WTC11 (cell line): Measurements from ENCODE around the gene VPS33B. TPM values are rescaled to one million over a fixed set of nuclear protein-coding genes. Genes with fewer than 3 reads are reported as not detected.

Source experiments
- E2F1 ChIP-seq: sonication (generic); formaldehyde crosslinking; IDR thresholded peaks from 2 replicates; pipeline ENCODE4 v1.8.0; 2022; ENCODE audit warnings: mild to moderate bottlenecking, missing genetic modification reagents
- ELF4 ChIP-seq: sonication (generic); formaldehyde crosslinking; IDR thresholded peaks from 2 replicates; pipeline ENCODE4 v1.8.1; 2022; ENCODE audit warnings: low read depth, mild to moderate bottlenecking, moderate library complexity, missing genetic modification reagents
- ETV6 ChIP-seq: sonication (generic); formaldehyde crosslinking; IDR thresholded peaks from 2 replicates; pipeline ENCODE4 v1.8.1; 2022; ENCODE audit warnings: mild to moderate bottlenecking, missing genetic modification reagents
- HMGXB4 ChIP-seq: sonication (generic); formaldehyde crosslinking; IDR thresholded peaks from 2 replicates; pipeline ENCODE4 v1.8.1; 2023; ENCODE audit warnings: mild to moderate bottlenecking, moderate library complexity, missing genetic modification reagents
- MYBL2 ChIP-seq: sonication (generic); formaldehyde crosslinking; IDR thresholded peaks from 2 replicates; pipeline ENCODE4 v1.8.1; 2023; ENCODE audit warnings: mild to moderate bottlenecking, moderate library complexity, missing genetic modification reagents
- NR1H2 ChIP-seq: sonication (generic); formaldehyde crosslinking; IDR thresholded peaks from 2 replicates; pipeline ENCODE4 v1.9.0; 2021; ENCODE audit warnings: mild to moderate bottlenecking, moderate library complexity, missing genetic modification reagents
- OVOL2 ChIP-seq: fragments of 250-450 bp; sonication (Bioruptor Pico); IDR thresholded peaks from 2 replicates; pipeline ENCODE4 v1.9.0; 2021; ENCODE audit warnings: mild to moderate bottlenecking, borderline replicate concordance
- PREB ChIP-seq: sonication (generic); formaldehyde crosslinking; IDR thresholded peaks from 2 replicates; pipeline ENCODE4 v1.8.1; 2022; ENCODE audit warnings: mild to moderate bottlenecking, missing genetic modification reagents, moderate library complexity, borderline replicate concordance
- RELA ChIP-seq: sonication (generic); formaldehyde crosslinking; IDR thresholded peaks from 2 replicates; pipeline ENCODE4 v1.8.1; 2022; ENCODE audit warnings: missing genetic modification reagents, mild to moderate bottlenecking, borderline replicate concordance
- TEAD1 ChIP-seq: sonication (generic); formaldehyde crosslinking; IDR thresholded peaks from 2 replicates; pipeline ENCODE4 v1.8.0; 2022; ENCODE audit warnings: mild to moderate bottlenecking, missing genetic modification reagents
- ZBTB21 ChIP-seq: sonication (generic); formaldehyde crosslinking; IDR thresholded peaks from 2 replicates; pipeline ENCODE4 v1.8.1; 2023; ENCODE audit warnings: mild to moderate bottlenecking, missing genetic modification reagents, borderline replicate concordance
- ZBTB43 ChIP-seq: sonication (generic); formaldehyde crosslinking; IDR thresholded peaks from 2 replicates; pipeline ENCODE4 v1.8.1; 2023; ENCODE audit warnings: mild to moderate bottlenecking, missing genetic modification reagents
- ZMAT4 ChIP-seq: fragments of 250-450 bp; sonication (Bioruptor Pico); IDR thresholded peaks from 2 replicates; pipeline ENCODE4 v1.9.0; 2021; ENCODE audit warnings: mild to moderate bottlenecking
- ZNF232 ChIP-seq: sonication (generic); formaldehyde crosslinking; IDR thresholded peaks from 2 replicates; pipeline ENCODE4 v1.8.0; 2022; ENCODE audit warnings: mild to moderate bottlenecking, missing genetic modification reagents
- ZNF263 ChIP-seq: sonication (generic); formaldehyde crosslinking; IDR thresholded peaks from 2 replicates; pipeline ENCODE4 v1.8.1; 2022; ENCODE audit warnings: low read depth, mild to moderate bottlenecking, moderate library complexity, missing genetic modification reagents
- ZNF396 ChIP-seq: fragments of 250-450 bp; sonication (Bioruptor Pico); IDR thresholded peaks from 2 replicates; pipeline ENCODE4 v1.8.0; 2021; ENCODE audit warnings: mild to moderate bottlenecking, moderate library complexity, borderline replicate concordance
- ZNF425 ChIP-seq: fragments of 250-450 bp; sonication (Bioruptor Pico); conservative IDR thresholded peaks from 2 replicates; pipeline ENCODE4 v1.9.0; 2021; ENCODE audit warnings: mild to moderate bottlenecking
- ZNF512 ChIP-seq: sonication (generic); formaldehyde crosslinking; IDR thresholded peaks from 2 replicates; pipeline ENCODE4 v1.8.1; 2022; ENCODE audit warnings: missing genetic modification reagents, borderline replicate concordance
- ZNF532 ChIP-seq: fragments of 250-450 bp; sonication (Bioruptor Pico); IDR thresholded peaks from 2 replicates; pipeline ENCODE4 v1.9.0; 2021; ENCODE audit warnings: mild to moderate bottlenecking, borderline replicate concordance
- total RNA-seq: library from RNA; stranded (reverse); gene quantifications from 3 replicates; pipeline ENCODE4 v1.2.3, GENCODE V29; 2021

VPS33B gene
- total RNA-seq, 1 experiment from 2014 or later, result 21.1 TPM

GRCh38 chr15:90994417-90995311 is 27.7 kb downstream of the VPS33B start, which contains the start of gene PRC1 (continued):
- TF ChIP-seq TEAD1 (CRISPR knock-in tag), result 0 out of 2 replicates have a peak, but pooled peaks have one; percentile 15
- peak; percentile 100 for TF ChIP-seq MYBL2 (CRISPR knock-in tag)
- TF ChIP-seq RELA (CRISPR knock-in tag), result no peak; the same call in 1 of the 2 replicates
- TF ChIP-seq NR1H2 (CRISPR knock-in tag), result no peak
- 0 out of 2 replicates have a peak, but pooled peaks have one; percentile 31 for TF ChIP-seq E2F1
- TF ChIP-seq HMGXB4 (CRISPR knock-in tag), result peak; percentile 92
- TF ChIP-seq ZNF532 (CRISPR knock-in tag), result no peak
- peak; percentile 52; the same call in 1 of the 2 replicates for TF ChIP-seq ETV6 (CRISPR knock-in tag)
- no peak for TF ChIP-seq ZBTB21 (CRISPR knock-in tag)
- TF ChIP-seq PREB (CRISPR knock-in tag), result no peak
- no peak for TF ChIP-seq ELF4 (CRISPR knock-in tag)
- TF ChIP-seq OVOL2 (CRISPR knock-in tag), result no peak
- TF ChIP-seq ZNF396 (CRISPR knock-in tag), result no peak
- TF ChIP-seq ZNF425 (CRISPR knock-in tag), result no peak
- no peak for TF ChIP-seq ZNF263 (CRISPR knock-in tag)
- 0 out of 2 replicates have a peak, but pooled peaks have one; percentile 20 for TF ChIP-seq ZBTB43 (CRISPR knock-in tag)
- no peak for TF ChIP-seq ZNF512
- peak; percentile 82; the same call in 1 of the 2 replicates for TF ChIP-seq ZNF232 (CRISPR knock-in tag)
- no peak for TF ChIP-seq ZMAT4 (CRISPR knock-in tag)
